ENCODE measurements around the gene PLA2G2D.

The PLA2G2D gene

DNA sequence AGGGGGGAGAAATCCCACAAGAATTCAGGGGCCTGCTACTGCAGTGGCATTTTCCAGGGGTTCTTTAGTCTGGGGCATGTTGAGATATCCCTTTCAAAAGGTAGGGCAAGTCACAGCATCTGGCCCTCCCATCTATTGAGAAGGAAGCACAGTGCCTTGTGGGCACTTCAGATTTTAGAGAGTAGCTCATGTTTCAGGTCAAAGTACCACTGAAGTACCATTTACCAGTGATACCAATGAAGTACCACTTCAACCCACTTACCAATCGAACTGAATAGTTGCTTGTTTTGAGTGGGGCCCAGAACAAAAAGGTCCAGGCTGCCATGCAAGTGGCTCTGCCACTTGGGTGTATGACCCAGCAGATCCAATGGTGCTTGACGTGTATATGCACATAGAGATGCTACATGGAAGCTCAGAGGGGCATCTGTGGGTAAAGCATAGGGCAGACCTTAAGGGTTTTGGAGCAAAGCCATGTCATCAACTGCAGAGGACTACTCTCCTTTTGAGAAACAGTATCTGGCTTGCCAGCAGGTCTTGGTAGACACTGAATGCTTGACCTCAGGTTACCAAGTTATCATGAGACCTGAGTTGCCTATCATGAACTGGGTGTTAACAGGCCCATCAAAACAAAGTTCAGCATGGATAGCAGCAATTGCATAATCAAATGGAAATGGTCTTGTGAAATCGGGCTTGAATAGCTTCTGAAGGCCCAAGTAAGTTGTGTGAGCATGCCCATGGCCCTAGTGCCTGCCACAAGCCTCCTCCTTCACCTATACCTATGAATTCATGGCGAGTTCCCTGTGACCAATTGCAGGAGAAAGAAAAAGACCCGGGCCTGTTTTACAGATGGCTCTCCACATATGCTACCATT is 23.5 kb downstream of the PLA2G2D start:
- in situ Hi-C loops (cut with MboI; ENCODE audit: low pct_unique_long_range_greater_than_20kb, low sequenced_read_pairs): no loop called here
- DNase-seq: no peak

DNA sequence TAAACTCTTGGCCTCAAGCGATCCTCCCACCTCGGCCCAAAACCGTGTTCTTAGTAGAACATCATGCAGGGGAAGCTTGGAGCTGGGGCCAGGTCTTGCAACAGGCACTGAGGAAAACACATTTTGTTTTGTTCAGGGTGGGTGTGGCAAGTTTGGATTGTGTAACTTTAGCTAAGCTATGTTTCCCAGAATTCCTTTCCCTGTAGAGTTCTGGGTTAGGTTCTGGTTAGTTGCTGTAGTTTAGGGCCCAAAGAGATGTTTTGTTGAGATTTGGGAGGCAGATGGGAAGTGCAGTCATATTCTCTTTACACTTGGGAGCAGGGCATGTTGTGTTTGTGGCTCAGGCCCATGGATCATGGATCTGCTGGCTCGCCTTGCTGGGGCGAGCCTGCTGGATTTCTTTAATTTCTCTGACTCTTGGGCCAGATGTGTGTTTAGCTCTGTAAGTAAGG is 25.4 kb downstream of the PLA2G2D start:
- in situ Hi-C loops (cut with MboI; ENCODE audit: low pct_unique_long_range_greater_than_20kb, low sequenced_read_pairs): no loop called here
- DNase-seq: no peak

DNA sequence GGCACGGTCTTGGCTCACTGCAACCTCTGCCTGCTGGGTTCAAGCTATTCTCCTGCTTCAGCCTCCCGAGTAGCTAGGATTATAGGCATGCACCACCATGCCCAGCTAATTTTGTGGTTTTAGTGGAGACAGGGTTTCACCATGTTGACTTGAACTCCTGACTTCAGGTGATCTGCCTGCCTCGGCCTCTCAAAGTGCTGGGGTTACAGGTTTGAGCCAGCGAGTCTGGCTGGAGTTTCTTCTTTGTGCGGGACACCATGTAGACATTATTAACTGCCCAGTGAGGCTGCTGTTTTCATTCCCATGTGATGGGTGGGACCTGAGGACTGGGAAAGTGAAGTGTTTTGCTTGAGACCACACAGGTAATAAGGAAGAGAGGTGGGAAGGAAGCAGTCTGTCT is 26.0 kb downstream of the PLA2G2D start:
- DNase-seq: no peak
- in situ Hi-C loops (cut with MboI; ENCODE audit: low pct_unique_long_range_greater_than_20kb, low sequenced_read_pairs): no loop called here

DNA sequence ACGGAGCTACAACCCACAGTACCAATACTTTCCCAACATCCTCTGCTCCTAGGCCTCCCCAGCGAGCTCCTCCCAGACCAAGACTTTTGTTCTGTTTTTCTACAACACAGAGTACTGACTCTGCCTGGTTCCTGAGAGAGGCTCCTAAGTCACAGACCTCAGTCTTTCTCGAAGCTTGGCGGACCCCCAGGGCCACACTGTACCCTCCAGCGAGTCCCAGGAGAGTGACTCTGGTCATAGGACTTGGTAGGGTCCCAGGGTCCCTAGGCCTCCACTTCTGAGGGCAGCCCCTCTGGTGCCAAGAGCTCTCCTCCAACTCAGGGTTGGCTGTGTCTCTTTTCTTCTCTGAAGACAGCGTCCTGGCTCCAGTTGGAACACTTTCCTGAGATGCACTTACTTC is 28.7 kb downstream of the PLA2G2D start:
- in situ Hi-C loops (cut with MboI; ENCODE audit: low pct_unique_long_range_greater_than_20kb, low sequenced_read_pairs): no loop called here
- DNase-seq: no peak

DNA sequence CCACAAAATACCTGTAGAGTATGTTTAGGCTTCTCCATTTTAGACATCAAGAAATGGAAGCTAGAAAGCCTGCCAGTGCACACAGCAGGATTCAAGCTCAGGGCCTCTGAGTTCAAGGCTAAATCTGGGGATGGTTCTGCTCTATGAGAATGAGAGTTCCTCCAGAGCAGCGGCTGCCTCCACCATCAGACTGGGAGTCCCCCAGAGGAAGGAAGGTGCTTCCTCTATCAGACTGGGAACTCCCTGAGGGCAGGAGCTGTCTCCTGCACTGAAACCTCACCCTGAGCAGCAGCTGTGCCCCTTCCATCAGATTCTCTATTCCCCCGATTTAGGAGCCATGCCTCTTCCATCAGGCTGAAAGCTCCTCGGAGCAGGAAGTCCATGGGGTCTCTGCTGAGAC is 29.2 kb downstream of the PLA2G2D start:
- in situ Hi-C loops (cut with MboI; ENCODE audit: low pct_unique_long_range_greater_than_20kb, low sequenced_read_pairs): no loop called here

DNA sequence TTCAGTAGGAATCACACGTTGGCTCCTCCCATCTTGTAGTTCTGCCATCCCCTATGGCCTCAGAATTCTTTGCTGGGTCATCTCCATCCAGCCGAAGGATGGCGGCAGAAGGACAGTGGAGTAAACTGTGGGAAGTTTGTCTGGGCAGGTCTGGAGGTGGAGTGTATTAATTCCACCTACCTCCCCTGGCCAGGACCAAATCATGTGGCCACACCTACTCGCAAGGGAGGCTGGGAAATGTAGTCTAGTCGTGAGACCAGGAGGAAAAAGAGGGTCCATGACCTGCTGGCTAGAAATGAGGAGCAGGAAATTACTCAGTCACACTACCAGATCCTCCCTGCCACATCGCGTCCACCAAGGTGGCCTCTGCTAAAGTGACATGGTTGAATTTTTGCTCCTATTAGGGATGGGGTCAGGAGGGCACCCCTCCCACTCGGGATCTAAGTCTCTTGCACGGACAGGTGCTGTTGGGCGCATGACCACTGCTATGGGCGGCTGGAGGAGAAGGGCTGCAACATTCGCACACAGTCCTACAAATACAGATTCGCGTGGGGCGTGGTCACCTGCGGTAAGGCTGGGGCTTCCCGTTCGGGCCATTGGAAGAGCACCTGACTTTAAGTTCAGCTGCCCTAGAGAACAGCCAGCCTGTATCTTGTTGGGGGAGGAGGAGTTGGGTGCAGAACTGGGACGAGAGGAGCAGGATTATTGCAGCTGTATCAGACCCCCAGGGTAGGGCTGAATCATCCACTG is 29.8 kb downstream of the PLA2G2D start:
- DNase-seq: no peak
- in situ Hi-C loops (cut with MboI; ENCODE audit: low pct_unique_long_range_greater_than_20kb, low sequenced_read_pairs): no loop called here

More for the DNA sequence above, 29.2 kb downstream of the PLA2G2D start:
- DNase-seq: no peak

DNA sequence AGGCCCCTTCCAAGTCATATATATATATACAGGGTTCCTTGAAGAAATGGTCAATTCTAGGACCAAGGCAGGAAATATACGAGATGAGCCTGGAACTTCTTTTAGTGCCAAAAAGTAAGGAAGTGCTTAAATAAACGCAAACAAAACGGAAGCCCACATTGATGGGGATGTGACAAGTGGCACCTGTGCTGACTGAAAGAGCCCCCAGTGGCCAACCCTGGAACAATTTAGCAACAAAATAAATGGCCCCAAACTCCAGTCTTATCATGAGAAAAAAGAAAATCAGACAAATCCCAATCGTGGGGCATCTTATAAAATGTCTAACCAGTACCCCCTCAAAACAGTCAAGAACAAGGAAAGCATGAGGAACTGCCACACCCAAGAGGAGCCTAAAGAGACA is 31.7 kb downstream of the PLA2G2D start:
- DNase-seq: peak; percentile 4
- in situ Hi-C loops (cut with MboI; ENCODE audit: low pct_unique_long_range_greater_than_20kb, low sequenced_read_pairs): no loop called here

DNA sequence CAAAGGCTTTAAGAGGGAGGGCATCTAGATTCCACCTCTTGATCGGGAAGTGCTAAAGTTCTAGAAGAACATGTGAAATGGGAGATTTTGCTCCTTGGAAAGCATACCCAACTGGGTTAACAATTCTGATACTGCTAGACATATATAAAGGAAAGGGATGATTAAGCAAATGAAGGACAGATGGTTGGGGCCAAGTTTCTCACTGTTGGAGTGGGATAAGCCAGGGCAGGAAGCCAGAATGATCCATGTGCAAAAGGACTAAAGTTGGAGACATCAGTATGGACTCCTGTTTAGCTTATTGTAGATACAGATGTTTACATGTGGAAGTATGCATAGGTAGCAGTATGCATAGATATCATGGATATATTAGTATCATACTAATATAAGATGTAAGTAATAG is 32.5 kb downstream of the PLA2G2D start:
- in situ Hi-C loops (cut with MboI; ENCODE audit: low pct_unique_long_range_greater_than_20kb, low sequenced_read_pairs): no loop called here
- DNase-seq: no peak

DNA sequence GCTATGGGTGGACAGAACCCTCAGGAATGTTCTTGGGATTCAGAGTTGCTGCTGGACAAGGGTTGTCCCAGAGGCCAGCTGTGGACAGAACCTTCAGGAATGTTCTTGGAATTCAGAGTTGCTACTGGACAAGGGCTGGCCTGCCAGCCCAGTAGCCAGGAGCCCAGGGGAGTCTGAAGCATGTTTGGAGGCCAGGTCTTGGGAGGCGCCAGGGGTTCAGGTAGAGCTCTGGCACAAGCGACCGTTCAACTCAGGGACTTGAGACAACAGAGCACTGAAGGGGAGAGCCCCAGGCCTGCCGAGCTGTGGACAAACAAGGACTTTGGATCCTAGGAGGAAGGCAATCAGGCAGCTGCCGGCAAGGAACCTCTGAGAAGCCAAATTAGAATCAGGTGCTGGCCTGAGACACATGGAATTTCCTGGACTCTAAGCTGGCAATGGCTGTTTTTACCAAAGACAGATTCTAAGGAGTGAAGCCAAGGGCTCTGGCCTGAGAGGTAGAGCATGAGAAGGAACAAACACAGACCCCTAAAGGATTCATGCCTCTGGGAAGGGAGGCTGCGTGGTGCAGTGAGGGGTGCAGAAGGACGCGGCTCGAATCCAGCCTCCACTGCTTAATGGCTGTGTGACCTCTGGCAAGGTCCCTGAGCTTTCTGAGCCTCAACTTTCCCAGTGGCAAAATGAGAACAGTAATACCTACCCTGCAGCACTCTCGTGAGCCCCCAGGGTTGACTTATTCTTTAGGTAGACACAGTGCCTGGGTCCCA is 36.0 kb downstream of the PLA2G2D start:
- DNase-seq: no peak
- in situ Hi-C loops (cut with MboI; ENCODE audit: low pct_unique_long_range_greater_than_20kb, low sequenced_read_pairs): no loop called here

DNA sequence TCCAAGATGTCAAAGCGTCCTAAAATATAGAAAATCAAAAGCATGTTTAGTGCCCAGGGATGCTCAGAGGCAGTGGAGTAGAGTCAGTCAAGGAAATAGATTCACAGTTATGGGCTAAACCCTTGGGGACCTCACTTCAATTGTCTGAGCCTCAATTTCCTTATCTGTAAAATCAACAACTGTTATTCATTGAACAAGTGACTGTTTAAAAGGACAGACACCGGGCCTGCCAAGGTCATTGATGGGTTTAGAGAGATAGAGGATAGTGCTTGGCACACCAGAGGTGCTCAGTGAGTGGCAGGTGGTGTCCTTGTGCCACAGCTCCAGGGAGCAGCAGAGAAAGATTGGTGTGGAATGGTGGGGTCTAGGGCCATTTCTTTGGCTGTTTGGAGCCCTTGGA is 36.6 kb downstream of the PLA2G2D start:
- DNase-seq: no peak
- in situ Hi-C loops (cut with MboI; ENCODE audit: low pct_unique_long_range_greater_than_20kb, low sequenced_read_pairs): no loop called here

DNA sequence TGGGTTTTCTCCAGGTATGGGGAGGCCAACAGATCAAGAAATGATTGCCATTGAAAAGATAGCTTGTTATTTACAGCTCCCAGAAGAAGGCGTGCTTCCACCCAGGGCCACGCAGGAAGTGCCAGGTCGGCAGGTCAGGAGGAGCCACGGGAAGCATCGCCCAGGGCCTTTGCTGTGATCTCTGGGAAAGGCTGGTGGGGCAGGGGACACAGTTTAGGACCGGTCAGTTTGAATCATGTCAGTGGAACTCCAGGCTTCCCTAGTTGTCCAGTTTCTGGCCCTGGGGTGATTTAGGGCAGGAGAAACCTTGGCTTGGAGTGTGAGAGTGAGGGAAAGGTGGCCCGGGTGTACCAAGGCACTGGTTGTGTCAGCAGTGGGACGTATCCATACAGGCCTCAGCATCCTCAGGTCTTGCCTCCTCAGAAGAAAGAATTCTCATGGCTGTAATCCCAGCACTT is 38.0 kb downstream of the PLA2G2D start:
- no peak for DNase-seq
- in situ Hi-C loops (cut with MboI; ENCODE audit: low pct_unique_long_range_greater_than_20kb, low sequenced_read_pairs): no loop called here

DNA sequence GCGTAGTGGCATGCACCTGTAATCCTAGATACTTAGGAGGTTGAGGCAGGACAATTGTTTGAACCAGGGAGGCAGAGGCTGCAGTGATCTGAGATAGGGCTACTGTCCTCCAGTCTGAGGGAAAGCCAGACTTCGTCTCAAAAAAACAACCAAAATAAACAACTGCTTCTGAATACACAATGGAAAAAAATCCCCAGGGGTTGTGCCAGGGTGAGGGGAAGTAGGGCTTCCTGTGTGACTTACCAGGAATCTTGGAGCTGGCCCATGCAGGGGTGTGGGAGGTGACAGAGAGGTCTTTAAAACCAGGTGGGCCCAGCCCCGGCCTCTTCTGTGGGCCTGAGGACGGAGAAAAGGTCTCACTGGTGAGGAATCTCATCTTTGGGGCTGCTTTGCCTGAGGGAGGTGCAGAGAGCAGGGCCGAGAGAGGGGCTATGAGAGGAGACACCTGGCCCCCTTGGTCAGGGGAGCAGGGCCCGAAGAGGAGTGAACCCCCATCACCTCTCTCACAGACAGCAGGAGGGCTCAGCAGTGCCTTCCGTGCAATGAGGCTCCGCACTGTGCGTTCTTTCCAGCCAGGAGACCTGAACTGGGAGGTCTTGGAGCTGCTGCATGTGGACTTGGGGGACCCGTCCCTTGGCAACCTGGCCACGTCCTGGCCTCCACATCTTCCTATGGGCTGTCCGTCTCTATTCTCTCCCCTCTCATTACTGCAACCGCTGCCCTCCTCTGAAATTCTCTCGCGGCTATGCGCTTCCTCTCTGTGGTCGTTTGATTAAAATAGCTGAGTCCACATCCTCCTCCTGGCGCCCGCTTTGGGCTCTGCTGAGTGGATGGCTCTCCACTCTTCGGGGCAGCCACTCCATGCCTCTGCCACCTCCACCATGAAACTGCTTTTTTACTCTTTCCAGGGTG is 38.6 kb downstream of the PLA2G2D start:
- in situ Hi-C loops (cut with MboI; ENCODE audit: low pct_unique_long_range_greater_than_20kb, low sequenced_read_pairs): no loop called here
- peak; percentile 36 for DNase-seq

DNA sequence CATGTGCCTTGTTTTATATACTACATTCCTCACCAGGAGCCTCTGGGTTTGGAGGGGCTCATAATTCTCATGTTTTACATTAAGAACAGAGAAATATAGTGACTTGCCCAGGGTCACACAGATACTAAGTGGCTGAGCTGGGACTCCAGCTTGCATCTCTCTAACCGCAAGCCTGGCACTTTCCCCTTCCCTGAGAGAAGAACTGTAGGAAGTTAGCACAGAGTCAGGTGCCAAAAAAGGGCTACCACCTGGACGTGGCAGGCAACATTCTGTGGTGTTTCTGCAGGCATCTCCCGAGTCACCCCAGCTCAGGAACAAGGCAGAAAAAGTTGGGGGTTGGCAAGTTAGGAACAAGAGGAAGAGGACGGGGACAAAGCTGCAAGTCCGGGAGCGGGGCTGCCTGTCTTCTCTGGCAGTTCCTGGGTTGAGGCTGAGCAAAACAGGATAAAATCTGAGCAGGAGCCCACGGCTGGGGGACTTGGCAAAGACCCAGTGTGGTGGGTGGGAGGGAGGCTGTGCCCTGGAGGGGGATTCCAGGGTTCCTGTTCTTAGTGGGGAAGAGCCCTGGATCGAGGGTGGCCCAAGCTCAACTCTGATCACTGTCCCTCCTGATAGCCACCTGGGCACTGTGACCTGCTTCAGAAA is 39.6 kb downstream of the PLA2G2D start:
- in situ Hi-C loops (cut with MboI; ENCODE audit: low pct_unique_long_range_greater_than_20kb, low sequenced_read_pairs): no loop called here
- DNase-seq: no peak

DNA sequence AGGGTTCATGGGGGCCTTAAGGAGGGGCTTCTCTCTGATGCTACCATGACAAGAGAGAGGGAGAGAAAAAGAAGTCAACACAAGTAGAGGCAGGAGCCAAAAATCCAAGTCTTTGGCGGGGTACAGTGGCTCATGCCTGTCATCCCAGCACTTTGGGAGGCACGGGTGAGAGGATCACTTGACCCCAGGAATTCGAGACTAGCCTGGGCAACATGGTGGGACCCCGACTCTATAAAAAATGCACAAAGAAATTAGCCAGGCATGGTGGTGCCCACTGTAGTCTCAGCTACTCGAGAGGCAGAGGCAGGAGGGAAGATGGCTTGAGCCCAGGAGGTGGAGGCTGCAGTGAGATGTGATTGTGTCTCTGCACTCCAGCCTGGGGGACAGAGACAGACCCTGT is 40.6 kb downstream of the PLA2G2D start:
- in situ Hi-C loops (cut with MboI; ENCODE audit: low pct_unique_long_range_greater_than_20kb, low sequenced_read_pairs): no loop called here
- DNase-seq: no peak

DNA sequence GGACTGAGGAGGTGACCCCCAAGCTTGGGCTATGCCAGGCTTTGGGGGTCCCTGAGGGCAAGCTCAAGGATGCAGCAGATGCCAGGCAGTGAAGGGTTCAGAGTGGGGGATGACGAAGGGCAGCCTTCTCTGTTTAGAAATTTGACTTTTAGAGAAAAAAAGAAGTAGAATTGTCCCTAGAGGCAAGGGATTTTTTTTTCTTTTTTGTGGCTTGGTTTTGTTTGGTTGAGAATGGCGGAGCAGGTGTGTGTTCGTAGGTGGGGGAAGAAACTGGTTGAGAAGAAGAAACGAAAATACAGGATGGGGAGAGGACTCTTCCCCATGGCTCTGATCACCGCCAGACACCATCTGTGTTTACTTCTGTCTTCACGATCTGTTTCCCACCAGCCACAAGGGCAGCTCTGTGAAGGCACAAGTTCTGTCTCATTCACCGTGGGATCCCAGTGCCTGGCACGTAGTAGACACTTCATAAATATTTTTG is 41.1 kb downstream of the PLA2G2D start:
- in situ Hi-C loops (cut with MboI; ENCODE audit: low pct_unique_long_range_greater_than_20kb, low sequenced_read_pairs): no loop called here
- DNase-seq: no peak

DNA sequence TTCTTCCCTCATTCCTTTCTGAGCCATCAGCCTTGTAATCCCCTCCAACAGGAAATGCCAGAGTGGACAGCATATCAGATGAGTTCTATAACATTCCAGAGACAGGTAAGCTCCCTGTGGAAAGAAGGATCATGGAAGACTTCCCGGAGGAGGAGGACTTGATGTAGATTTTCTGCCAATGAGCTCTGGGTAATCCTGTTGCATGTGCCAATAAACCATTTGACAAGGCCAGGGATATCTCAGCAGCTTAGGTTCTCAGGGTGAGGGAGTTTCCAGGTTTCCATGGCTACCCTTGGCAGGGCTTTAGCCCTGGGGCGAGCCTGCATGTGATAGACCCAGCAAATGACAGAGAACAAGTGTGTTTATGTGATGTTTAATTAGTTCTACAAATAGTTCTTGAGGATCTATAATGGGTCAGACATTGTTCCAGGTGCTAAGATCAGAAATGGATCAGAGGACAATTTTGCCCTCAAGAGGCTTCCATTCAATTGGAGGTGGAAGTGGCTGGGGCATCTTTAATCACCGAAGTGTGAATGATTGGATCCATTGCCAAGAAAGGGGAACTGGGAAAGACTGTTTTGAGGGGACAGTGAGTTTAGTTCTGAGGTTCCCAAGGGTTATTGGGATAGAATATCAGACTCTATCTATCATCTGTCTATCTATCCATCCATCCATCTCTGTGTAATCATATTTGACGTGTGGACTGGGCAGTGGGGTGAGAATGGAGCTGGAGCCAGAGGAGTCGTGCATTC is 42.5 kb downstream of the PLA2G2D start:
- in situ Hi-C loops (cut with MboI; ENCODE audit: low pct_unique_long_range_greater_than_20kb, low sequenced_read_pairs): no loop called here
- DNase-seq: no peak

DNA sequence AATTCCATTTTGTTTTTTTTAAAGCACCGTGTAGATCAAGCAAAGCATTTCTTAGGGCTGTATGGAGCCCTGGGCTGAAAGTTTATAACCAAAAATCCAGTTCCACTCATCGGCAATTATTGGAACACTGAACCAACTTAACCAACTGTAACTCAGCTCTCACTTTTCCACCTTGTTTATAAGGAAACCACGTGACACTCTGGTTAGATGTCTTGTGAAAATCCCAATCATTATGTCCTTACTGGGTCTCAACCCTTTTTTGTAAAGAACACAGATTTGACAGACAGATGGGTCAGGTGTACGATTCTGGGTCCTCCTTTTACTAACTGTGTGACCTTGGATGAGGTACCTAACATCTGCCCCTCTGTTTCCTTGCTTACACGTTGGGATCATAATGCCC is 43.1 kb downstream of the PLA2G2D start:
- no peak for DNase-seq
- in situ Hi-C loops (cut with MboI; ENCODE audit: low pct_unique_long_range_greater_than_20kb, low sequenced_read_pairs): no loop called here

Measured in KBM-7 (cell line).